Neural cell (in vitro differentiated cells): ENCODE data around the gene GRM1. TPM values are rescaled to one million over a fixed set of nuclear protein-coding genes. Genes with fewer than 3 reads are reported as not detected.

Experiments used
- H2AFZ ChIP-seq: fragments of 200-600, 300-800 bp; sonication (generic), shearing (Covaris generic); 2 replicates; pipeline ENCODE4 v1.6.0; 2014; ENCODE audit warnings: low read depth, mild to moderate bottlenecking, antibody characterized with exemption, low read length, moderate library complexity
- H3F3A ChIP-seq: fragments of 200-600 bp; shearing (Covaris generic); 2 replicates; pipeline ENCODE4 v1.6.1; 2016; ENCODE audit warnings: mild to moderate bottlenecking, moderate library complexity, mixed read lengths, antibody characterized with exemption, low read length; ENCODE audit not compliant: insufficient read depth, poor library complexity, severe bottlenecking
- H3K27ac ChIP-seq: fragments of 200-600, 300-800 bp; sonication (generic), shearing (Covaris generic); 2 replicates; pipeline ENCODE4 v1.5.1; 2014; ENCODE audit warnings: mild to moderate bottlenecking, low read length, moderate library complexity
- H3K27me3 ChIP-seq: fragments of 300-800, 200-600 bp; sonication (generic), shearing (Covaris generic); 2 replicates; pipeline ENCODE4 v1.6.0; 2014; ENCODE audit warnings: mild to moderate bottlenecking, low read depth, low read length, moderate library complexity; ENCODE audit not compliant: insufficient read depth
- H3K36me3 ChIP-seq: fragments of 300-800, 200-600 bp; sonication (generic), shearing (Covaris generic); 2 replicates; pipeline ENCODE4 v1.5.1; 2014; ENCODE audit warnings: mild to moderate bottlenecking, antibody characterized with exemption, low read length, moderate library complexity; ENCODE audit not compliant: insufficient read depth
- H3K4me2 ChIP-seq: fragments of 300-800, 200-600 bp; sonication (generic), shearing (Covaris generic); 2 replicates; pipeline ENCODE4 v1.6.0; 2014; ENCODE audit warnings: mild to moderate bottlenecking, low read length
- H3K4me3 ChIP-seq: fragments of 300-800, 200-600 bp; sonication (generic), shearing (Covaris generic); 2 replicates; pipeline ENCODE4 v1.5.1; 2014; ENCODE audit warnings: mild to moderate bottlenecking, low read length, moderate library complexity
- H3K79me2 ChIP-seq: fragments of 200-600 bp; shearing (Covaris generic); replicated peaks from 2 replicates; pipeline ENCODE4 v1.6.0; 2014; ENCODE audit warnings: mild to moderate bottlenecking, low read length, moderate library complexity; ENCODE audit not compliant: insufficient read depth
- H3K9ac ChIP-seq: fragments of 300-800, 200-600 bp; sonication (generic), shearing (Covaris generic); 2 replicates; pipeline ENCODE4 v1.6.1; 2016; ENCODE audit warnings: mild to moderate bottlenecking, low read length, mixed read lengths
- H3K9me2 ChIP-seq: fragments of 200-600 bp; shearing (Covaris generic); 2 replicates; pipeline ENCODE4 v1.6.1; 2016; ENCODE audit warnings: mild to moderate bottlenecking, low read length, mixed read lengths; ENCODE audit not compliant: insufficient read depth
- H3K9me3 ChIP-seq: fragments of 200-600, 300-800 bp; sonication (generic), shearing (Covaris generic); 2 replicates; pipeline ENCODE4 v1.6.1; 2016; ENCODE audit warnings: mild to moderate bottlenecking, mixed run types, low read length, moderate library complexity, mixed read lengths
- H4K20me1 ChIP-seq: fragments of 200-600 bp; shearing (Covaris generic); 2 replicates; pipeline ENCODE4 v1.6.1; 2016; ENCODE audit warnings: mild to moderate bottlenecking, mixed run types; ENCODE audit not compliant: insufficient read depth
- CTCF ChIP-seq: fragments of 450-650 bp; IDR thresholded peaks from 2 replicates; pipeline ENCODE4 v1.5.1; 2014; ENCODE audit warnings: antibody characterized with exemption, mild to moderate bottlenecking, moderate library complexity; ENCODE audit not compliant: poor library complexity, severe bottlenecking
- EP300 ChIP-seq: fragments of 450-650 bp; conservative IDR thresholded peaks from 2 replicates; pipeline ENCODE4 v1.6.1; 2014; ENCODE audit warnings: antibody characterized with exemption, mild to moderate bottlenecking, moderate library complexity; ENCODE audit not compliant: poor library complexity, severe bottlenecking
- EZH2 ChIP-seq: fragments of 200-600, 300-800 bp; shearing (Covaris generic), sonication (generic); IDR thresholded peaks from 2 replicates; pipeline ENCODE4 v1.6.1; 2014; ENCODE audit warnings: antibody characterized with exemption, low read length, borderline replicate concordance, mild to moderate bottlenecking; ENCODE audit not compliant: insufficient read depth, poor library complexity, severe bottlenecking
- MXI1 ChIP-seq: fragments of 450-650 bp; conservative IDR thresholded peaks from 2 replicates; pipeline ENCODE4 v1.6.1; 2014; ENCODE audit warnings: antibody characterized with exemption, mild to moderate bottlenecking; ENCODE audit not compliant: poor library complexity, severe bottlenecking
- POLR2AphosphoS5 ChIP-seq: IDR thresholded peaks from 2 replicates; pipeline ENCODE4 v1.6.1; 2012
- RAD21 ChIP-seq: fragments of 450-650 bp; conservative IDR thresholded peaks from 2 replicates; pipeline ENCODE4 v1.6.1; 2014; ENCODE audit warnings: antibody characterized with exemption, mild to moderate bottlenecking, moderate library complexity
- REST ChIP-seq: IDR thresholded peaks from 2 replicates; pipeline ENCODE4 v1.6.1; 2012; ENCODE audit warnings: borderline replicate concordance
- SMC3 ChIP-seq: fragments of 450-650 bp; conservative IDR thresholded peaks from 2 replicates; pipeline ENCODE4 v1.6.1; 2014; ENCODE audit warnings: antibody characterized with exemption, mild to moderate bottlenecking, moderate library complexity; ENCODE audit not compliant: poor library complexity
- TAF1 ChIP-seq: IDR thresholded peaks from 2 replicates; pipeline ENCODE4 v1.6.1; 2012; ENCODE audit warnings: low read depth
- polyA plus RNA-seq: library from polyadenylated mRNA; depleted of rRNA; stranded (reverse); fragments of >200 nt; gene quantifications from 2 replicates; pipeline ENCODE4 v1.2.3, GENCODE V29; 2014

GRM1 gene
- polyA plus RNA-seq, 1 donor from 2014 or later = 2.9 TPM

- Histone ChIP-seq H3K4me2 (no peak overlapping the region), H3K36me3 (no peaks in the 10 kb centered on the region), H3K79me2 (no peaks in the 10 kb centered on the region), H3K4me3 (no peak overlapping the region), H3K27ac (no peak overlapping the region), H4K20me1 (no peaks in the 10 kb centered on the region), H3F3A (no peaks in the 10 kb centered on the region), H3K9me3 (no peaks in the 10 kb centered on the region), H3K9ac (no peak overlapping the region), H2AFZ (no peak overlapping the region), H3K9me2 (no peaks in the 10 kb centered on the region), H3K27me3 (no peaks in the 10 kb centered on the region)
- no peak for TF ChIP-seq RAD21
- no peak for TF ChIP-seq EP300
- no peak for TF ChIP-seq EZH2
- no peak for TF ChIP-seq POLR2AphosphoS5
- TF ChIP-seq REST = no peak
- TF ChIP-seq MXI1 = no peak
- TF ChIP-seq TAF1 = no peak
- no peak for TF ChIP-seq CTCF
- no peak for TF ChIP-seq SMC3
Measured at GRCh38 chr6:146352163-146352562, 323.3 kb downstream of the GRM1 start.

GRCh38 chr6:146354451-146354850 lies 325.6 kb downstream of the GRM1 start:
- Histone ChIP-seq H3K27ac (no peak overlapping the region), H2AFZ (no peak overlapping the region)
- no peak for TF ChIP-seq POLR2AphosphoS5
- TF ChIP-seq EZH2 = no peak
- TF ChIP-seq SMC3 = no peak

More at GRCh38 chr6:146354451-146354850, 325.6 kb downstream of the GRM1 start:
- Histone ChIP-seq H3K9me3 (no peaks in the 10 kb centered on the region), H3K79me2 (no peaks in the 10 kb centered on the region), H3K9me2 (no peaks in the 10 kb centered on the region), H4K20me1 (no peaks in the 10 kb centered on the region), H3K36me3 (no peaks in the 10 kb centered on the region), H3K9ac (no peak overlapping the region), H3K4me2 (no peak overlapping the region), H3K27me3 (no peaks in the 10 kb centered on the region), H3F3A (no peaks in the 10 kb centered on the region), H3K4me3 (no peak overlapping the region)
